ENCODE data around the gene GABBR1.
"Not testable (repeated sequence)": the region's sequence is repeated elsewhere in the genome, so short reads cannot be mapped to it uniquely, and the experiment has no call there.

GABBR1 gene

DNA sequence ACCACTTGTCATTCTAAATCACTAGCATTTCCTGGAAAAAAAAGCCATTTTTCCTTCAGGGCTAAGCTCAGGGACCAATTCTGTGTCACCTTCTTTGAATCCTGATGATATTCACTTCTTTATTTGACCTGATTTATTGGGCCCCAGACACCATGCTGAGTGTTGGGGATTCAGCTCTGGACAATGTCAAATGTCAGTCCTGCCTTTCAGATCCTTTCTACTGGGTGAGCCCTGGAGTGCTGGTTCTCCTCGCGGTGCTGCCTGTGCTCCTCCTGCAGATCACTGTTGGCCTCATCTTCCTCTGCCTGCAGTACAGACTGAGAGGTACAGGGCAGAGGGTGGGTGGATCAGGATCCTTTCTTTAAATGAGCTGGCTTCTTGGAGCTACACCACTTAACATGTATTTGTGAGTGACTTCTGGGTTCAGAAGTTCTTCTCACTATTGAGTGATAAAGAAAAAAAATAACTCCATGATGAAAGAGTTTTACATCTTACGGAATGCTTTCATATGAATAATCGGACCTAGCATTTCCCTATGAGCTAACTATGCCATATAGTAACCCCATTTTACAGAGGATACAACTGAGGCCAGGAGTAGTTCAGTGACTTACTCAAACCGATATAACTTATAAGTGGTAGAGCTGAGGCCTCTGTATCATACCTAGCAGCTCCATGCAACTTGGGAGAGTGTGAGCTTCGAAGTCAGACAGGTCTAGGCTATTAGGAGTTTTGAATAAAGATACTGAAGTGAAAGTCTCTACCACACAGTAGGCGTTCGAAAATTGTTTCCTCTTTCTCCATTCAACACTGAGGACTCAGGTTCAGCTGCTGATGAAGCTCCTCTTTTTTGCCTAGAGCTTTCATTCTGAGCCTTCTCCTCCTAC, 33.2 kb upstream of the GABBR1 start:
- peaks cover 0 to 2% of the 10 kb centered on the region in 2 donors for H3K4me1 Mint-ChIP-seq
- H3K27ac Mint-ChIP-seq = no peak overlapping the region
- DNase-seq (no peak), ATAC-seq (replicated peaks) (no peak)
- H3K9me3 Mint-ChIP-seq = no peaks in the 10 kb centered on the region
- peaks cover 30 to 51% of the 10 kb centered on the region in 2 donors for H3K27me3 Mint-ChIP-seq
- no peak overlapping the region for H3K4me3 Mint-ChIP-seq
- H3K36me3 Mint-ChIP-seq = no peaks in the 10 kb centered on the region

DNA sequence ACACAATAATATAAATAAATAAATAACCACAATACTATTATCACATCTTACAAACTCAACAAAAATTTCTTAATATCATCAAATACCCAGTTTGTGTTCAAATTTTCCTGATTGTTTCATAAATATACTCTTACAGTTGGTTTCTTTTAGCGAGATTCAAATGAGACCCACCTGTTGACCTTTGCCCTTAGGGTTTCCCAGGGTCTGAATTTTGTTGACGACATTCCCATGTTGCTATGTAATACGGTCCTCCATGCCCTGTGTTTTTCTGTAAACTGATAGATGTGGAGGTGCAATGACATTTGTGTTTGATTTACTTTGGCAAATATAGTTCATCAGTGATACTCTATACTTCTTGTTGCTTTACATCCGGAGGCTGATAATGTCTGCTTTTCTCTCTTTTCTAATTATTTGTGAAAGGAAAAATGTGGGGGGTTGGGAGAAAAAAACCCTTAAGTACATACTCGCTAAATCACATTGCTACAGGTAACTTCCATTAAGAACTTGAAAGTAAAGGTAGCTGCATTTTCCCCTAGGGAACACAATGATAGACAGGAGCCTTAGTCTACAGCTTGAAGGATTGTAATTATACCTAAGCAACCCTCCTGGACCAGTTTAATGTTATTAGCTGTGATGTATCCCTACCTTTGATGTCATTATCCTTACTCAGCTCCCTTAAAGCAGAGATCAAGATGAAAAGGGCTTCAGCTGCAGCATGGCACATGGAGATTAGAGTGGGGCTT, 30.5 kb upstream of the GABBR1 start:
- Mint-ChIP-seq H3K4me1 (peaks cover 0 to 2% of the 10 kb centered on the region in 2 donors), H3K27me3 (peaks cover 26 to 45% of the 10 kb centered on the region in 2 donors), H3K4me3 (no peak overlapping the region), H3K9me3 (no peaks in the 10 kb centered on the region), H3K36me3 (no peaks in the 10 kb centered on the region), H3K27ac (no peak overlapping the region)
- ATAC-seq (replicated peaks) = no peak
- no peak for DNase-seq

GRCh38 chr6:29661502-29662141, 28.6 kb upstream of the GABBR1 start:
- not testable (repeated sequence) for H3K27ac Mint-ChIP-seq; H3K9me3 Mint-ChIP-seq; ATAC-seq (replicated peaks); H3K4me3 Mint-ChIP-seq; DNase-seq; H3K4me1 Mint-ChIP-seq; H3K36me3 Mint-ChIP-seq
- H3K27me3 Mint-ChIP-seq = peaks cover 38 to 52% of the 10 kb centered on the region in 2 donors

GRCh38 chr6:29661071-29661470, 28.1 kb upstream of the GABBR1 start:
- Mint-ChIP-seq H3K27me3 (peaks cover 42 to 58% of the 10 kb centered on the region in 2 donors), H3K36me3 (no peaks in the 10 kb centered on the region)

DNA sequence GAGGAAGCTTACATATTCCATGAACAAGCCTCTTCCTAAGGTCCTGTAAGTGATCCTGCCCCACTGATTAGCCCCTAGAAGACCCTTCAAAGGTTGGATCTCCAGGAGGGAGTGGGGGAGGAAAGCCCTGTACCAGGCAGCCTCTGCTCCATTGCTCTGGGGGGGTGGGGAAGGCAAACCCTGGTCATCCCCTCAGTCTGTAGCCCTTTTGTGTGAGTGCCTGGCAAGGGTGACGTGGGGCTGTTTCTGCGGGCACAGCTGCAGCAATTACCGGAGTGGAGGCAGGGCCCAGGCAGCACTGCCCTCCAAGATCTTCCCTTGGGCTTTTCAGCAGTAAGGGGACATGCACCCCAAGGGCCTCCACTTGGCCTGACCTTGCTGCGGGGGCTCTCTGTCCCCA, 23.8 kb upstream of the GABBR1 start, which contains the start of gene MOG:
Gene MOG (plus strand): TSS at position 295 of the 400 bp plus-strand sequence. CDS start 118 bp downstream, outside the sequence.
- DNase-seq = no peak
- no peak for ATAC-seq (replicated peaks)
- no peaks in the 10 kb centered on the region for H3K9me3 Mint-ChIP-seq
- no peak within 1 kb of the TSS for H3K27ac Mint-ChIP-seq
- no peak within 1 kb of the TSS for H3K4me3 Mint-ChIP-seq
- peaks cover 31 to 53% of the 10 kb centered on the region in 2 donors for H3K27me3 Mint-ChIP-seq
- H3K36me3 Mint-ChIP-seq = no peaks in the 10 kb centered on the region
- H3K4me1 Mint-ChIP-seq = peaks cover under 1 to 2% of the 10 kb centered on the region in 2 donors

More at GRCh38 chr6:29661071-29661470, 28.1 kb upstream of the GABBR1 start:
- Mint-ChIP-seq H3K4me1 (no peaks in the 10 kb centered on the region), H3K4me3 (no peak overlapping the region), H3K9me3 (no peaks in the 10 kb centered on the region), H3K27ac (no peak overlapping the region)
- ATAC-seq (replicated peaks) = no peak
- no peak for DNase-seq

- no peak for ATAC-seq (replicated peaks)
- DNase-seq = no peak
- Mint-ChIP-seq H3K4me3 (no peak overlapping the region), H3K27me3 (peaks cover 28 to 46% of the 10 kb centered on the region in 2 donors), H3K27ac (no peak overlapping the region), H3K4me1 (peaks cover 4 to 8% of the 10 kb centered on the region in 2 donors), H3K9me3 (no peaks in the 10 kb centered on the region), H3K36me3 (no peaks in the 10 kb centered on the region)
Observed at GRCh38 chr6:29656157-29656556, 23.2 kb upstream of the GABBR1 start.

GRCh38 chr6:29655658-29656057, 22.7 kb upstream of the GABBR1 start:
- ATAC-seq (replicated peaks) = no peak
- Mint-ChIP-seq H3K4me1 (peaks cover 4 to 9% of the 10 kb centered on the region in 2 donors), H3K27me3 (peaks cover 27 to 42% of the 10 kb centered on the region in 2 donors), H3K27ac (no peak overlapping the region), H3K4me3 (no peak overlapping the region), H3K9me3 (no peaks in the 10 kb centered on the region), H3K36me3 (no peaks in the 10 kb centered on the region)
- DNase-seq = no peak

GRCh38 chr6:29653452-29654038, 20.6 kb upstream of the GABBR1 start:
- Mint-ChIP-seq H3K27me3 (peaks cover 21 to 34% of the 10 kb centered on the region in 2 donors), H3K27ac (no peak overlapping the region), H3K9me3 (no peaks in the 10 kb centered on the region), H3K4me1 (peaks cover 7 to 18% of the 10 kb centered on the region in 2 donors), H3K36me3 (no peaks in the 10 kb centered on the region), H3K4me3 (no peak overlapping the region)
- no peak for ATAC-seq (replicated peaks)
- DNase-seq = no peak

- Mint-ChIP-seq H3K4me3 (no peak overlapping the region), H3K27me3 (peaks cover 10 to 25% of the 10 kb centered on the region in 2 donors), H3K36me3 (no peaks in the 10 kb centered on the region), H3K9me3 (no peaks in the 10 kb centered on the region), H3K4me1 (peaks cover 7 to 18% of the 10 kb centered on the region in 2 donors), H3K27ac (no peak overlapping the region)
- no peak for ATAC-seq (replicated peaks)
- DNase-seq = no peak
Observed at GRCh38 chr6:29652198-29652584, 19.2 kb upstream of the GABBR1 start.

- Mint-ChIP-seq H3K36me3 (no peaks in the 10 kb centered on the region), H3K4me1 (peaks cover 7 to 18% of the 10 kb centered on the region in 2 donors), H3K27me3 (peaks cover 9 to 20% of the 10 kb centered on the region in 2 donors), H3K27ac (no peak overlapping the region), H3K4me3 (no peak overlapping the region), H3K9me3 (no peaks in the 10 kb centered on the region)
- no peak for DNase-seq
- no peak for ATAC-seq (replicated peaks)
Observed at GRCh38 chr6:29651413-29652197, 18.6 kb upstream of the GABBR1 start.

GRCh38 chr6:29649701-29650673, 17.0 kb upstream of the GABBR1 start:
- DNase-seq (peak; percentile 95), ATAC-seq (replicated peaks) (peak; percentile 96 to 97)
- H3K9me3 Mint-ChIP-seq = no peaks in the 10 kb centered on the region
- no peaks in the 10 kb centered on the region for H3K36me3 Mint-ChIP-seq
- peaks cover 7 to 18% of the 10 kb centered on the region in 2 donors for H3K4me1 Mint-ChIP-seq
- peaks cover 4 to 8% of the 10 kb centered on the region in 2 donors for H3K27me3 Mint-ChIP-seq
- H3K4me3 Mint-ChIP-seq = peak overlapping the region; percentile 97 to 98
- H3K27ac Mint-ChIP-seq = peak overlapping the region; percentile 100

- no peaks in the 10 kb centered on the region for H3K9me3 Mint-ChIP-seq
- H3K27me3 Mint-ChIP-seq = no peaks in the 10 kb centered on the region
- H3K4me1 Mint-ChIP-seq = peaks cover 7 to 18% of the 10 kb centered on the region in 2 donors
- no peaks in the 10 kb centered on the region for H3K36me3 Mint-ChIP-seq
- no peak overlapping the region for H3K4me3 Mint-ChIP-seq
- ATAC-seq (replicated peaks) (no peak), DNase-seq (no peak)
- H3K27ac Mint-ChIP-seq = no peak overlapping the region
Observed at GRCh38 chr6:29647927-29648642, 15.1 kb upstream of the GABBR1 start.

Measured in stimulated activated naive B cell treated with anti-CD40 and anti-IgM and Interleukin-4, amounts not matched to agents 10 μg/mL and 1 μg/mL and 100 μg/mL, for 72 hours (primary cell).